A549 (cell line): ENCODE results near the gene CRYGN. TPM values are rescaled to one million over a fixed set of nuclear protein-coding genes. Genes with fewer than 3 reads are reported as not detected.
A peak's percentile ranks its signal among the peaks of the same experiment; 100 is the strongest.

Source experiments
- ATAC-seq, 2 experiments: fragments of 200-7000 bp in 1 of 2; fragments of >200 bp in 1 of 2; cut with Nextera tagmentation in 1 of 2; cut with Tn5 transposase in 1 of 2; 3 replicates each; pipeline versions ENCODE4 v1.8.0 to v1.9.1; 2018 to 2020; ENCODE audit warnings: mild to moderate bottlenecking in 1 of 2, moderate library complexity in 1 of 2
- CTCF ChIA-PET: fragments of 300-600 bp; sonication (Branson Sonifier 250); formaldehyde crosslinking; extraction: SDS; loops from one replicate; lab custom pipeline; 2021; ENCODE audit warnings: antibody characterized with exemption, inconsistent platforms; lab: Yijun Ruan, JAX
- POLR2A ChIA-PET: fragments of 350-600 bp; formaldehyde crosslinking; extraction: SDS; loops from one replicate; lab custom pipeline; 2021; ENCODE audit warnings: antibody characterized with exemption, inconsistent platforms; lab: Yijun Ruan, JAX
- DNase-seq, 2 experiments: peaks; one replicate each; pipeline versions ENCODE4 v3.0.0 to v3.0.0-alpha.2; 2011 to 2016; ENCODE audit warnings: low read depth in 1 of 2, low spot score in 1 of 2
- FAIRE-seq: peaks from 2 replicates; lab custom pipeline; 2011; peaks lifted over from hg19 to GRCh38; lab: Jason Lieb, UNC
- H3K27ac ChIP-seq, 2 experiments: fragments of >200 bp; sonication (Bioruptor Twin); formaldehyde crosslinking; 3 replicates each; pipeline ENCODE4 v1.5.1; 2016 to 2017
- H3K4me1 ChIP-seq: fragments of >200 bp; sonication (Bioruptor Twin); formaldehyde crosslinking; 3 replicates; pipeline ENCODE4 v1.6.1; 2016
- H3K4me2 ChIP-seq: fragments of >200 bp; sonication (Bioruptor Twin); formaldehyde crosslinking; 3 replicates; pipeline ENCODE4 v1.6.1; 2016
- H3K4me3 ChIP-seq: fragments of >200 bp; sonication (Bioruptor Twin); formaldehyde crosslinking; 3 replicates; pipeline ENCODE4 v1.5.1; 2016
- H3K9me3 ChIP-seq: fragments of >200 bp; sonication (Bioruptor Twin); formaldehyde crosslinking; 3 replicates; pipeline ENCODE4 v1.6.1; 2016
- EHF ChIP-seq: fragments of 250-450 bp; sonication (Bioruptor Pico); IDR thresholded peaks from 2 replicates; pipeline ENCODE4 v1.5.0; 2020; ENCODE audit warnings: mild to moderate bottlenecking
- EHMT2 ChIP-seq: fragments of 200-600 bp; sonication (generic); IDR thresholded peaks from 2 replicates; pipeline ENCODE4 v1.6.1; 2016; ENCODE audit warnings: antibody characterized with exemption, low read depth, mild to moderate bottlenecking, moderate library complexity
- ELK1 ChIP-seq: fragments of 150-350 bp; IDR thresholded peaks from 2 replicates; pipeline ENCODE4 v1.6.1; 2014; ENCODE audit warnings: low read depth, mild to moderate bottlenecking, low read length
- EP300 ChIP-seq, 2 experiments: fragments of >200 bp; sonication (Bioruptor Twin); formaldehyde crosslinking; IDR thresholded peaks; 2 replicates in 1 of 2; 3 replicates in 1 of 2; pipeline ENCODE4 v1.6.1; 2016 to 2017
- FOSB ChIP-seq: fragments of 250-450 bp; sonication (Bioruptor Pico); IDR thresholded peaks from 2 replicates; pipeline ENCODE4 v1.5.0; 2020; ENCODE audit warnings: mild to moderate bottlenecking, moderate library complexity
- HMGXB4 ChIP-seq: fragments of 250-450 bp; sonication (Bioruptor Pico); IDR thresholded peaks from 2 replicates; pipeline ENCODE4 v1.5.0; 2021; ENCODE audit warnings: mild to moderate bottlenecking, moderate library complexity, borderline replicate concordance
- HOXA7 ChIP-seq: fragments of 250-450 bp; sonication (Bioruptor Pico); IDR thresholded peaks from 2 replicates; pipeline ENCODE4 v1.5.0; 2020; ENCODE audit warnings: mild to moderate bottlenecking, moderate library complexity
- HOXB5 ChIP-seq: fragments of 250-450 bp; sonication (Bioruptor Pico); IDR thresholded peaks from 2 replicates; pipeline ENCODE4 v1.5.0; 2020; ENCODE audit warnings: mild to moderate bottlenecking, moderate library complexity
- JUNB ChIP-seq: fragments of >200 bp; sonication (Bioruptor Twin); formaldehyde crosslinking; IDR thresholded peaks from 2 replicates; pipeline ENCODE4 v1.6.1; 2016
- MYC ChIP-seq: IDR thresholded peaks from 2 replicates; pipeline ENCODE4 v1.6.1; 2012; ENCODE audit warnings: mild to moderate bottlenecking, inconsistent platforms, low read length, improper control_type of control experiment, borderline replicate concordance
- RARB ChIP-seq: fragments of 250-450 bp; sonication (Bioruptor Pico); IDR thresholded peaks from 2 replicates; pipeline ENCODE4 v1.8.0; 2021; ENCODE audit warnings: mild to moderate bottlenecking, moderate library complexity
- RNF2 ChIP-seq: fragments of 200-600 bp; sonication (generic); IDR thresholded peaks from 2 replicates; pipeline ENCODE4 v1.6.1; 2016; ENCODE audit warnings: low read depth, mild to moderate bottlenecking, antibody characterized with exemption, moderate library complexity, borderline replicate concordance
- SMC3 ChIP-seq: fragments of >200 bp; sonication (Bioruptor Twin); formaldehyde crosslinking; IDR thresholded peaks from 3 replicates; pipeline ENCODE4 v1.6.1; 2018; ENCODE audit warnings: inconsistent platforms
- ZC3H11A ChIP-seq: fragments of 450-650 bp; IDR thresholded peaks from 2 replicates; pipeline ENCODE4 v1.6.1; 2014; ENCODE audit warnings: antibody characterized with exemption, mild to moderate bottlenecking
- ZNF302 ChIP-seq: fragments of 250-450 bp; sonication (Bioruptor Pico); IDR thresholded peaks from 2 replicates; pipeline ENCODE4 v1.9.0; 2021; ENCODE audit warnings: inconsistent platforms, mild to moderate bottlenecking, moderate library complexity
- WGBS: methylation state at CpG from one replicate; pipeline ENCODE4 v1.1.6; 2017; ENCODE audit errors: missing lambda C conversion rate; 5-methylcytosine and 5-hydroxymethylcytosine counted together
- polyA plus RNA-seq, 4 experiments: library from polyadenylated mRNA; depleted of rRNA in 3 of 4; stranded (reverse); fragments of >200 nt; fragmentation: RNase III in 1 of 4; extraction: RNeasy Plus Mini Kit Qiagen cat#74134 plus additional on column Dnase treatment in 1 of 4; gene quantifications; 2 replicates in 3 of 4; 3 replicates in 1 of 4; pipeline ENCODE4 v1.2.3, GENCODE V29; 2011 to 2017
- TF ChIP-seq, protein P1 (sequence below): IDR thresholded peaks from 2 replicates; pipeline ENCODE4 v1.6.1; 2012
- TF ChIP-seq, protein P2 (sequence below): fragments of >200 bp; sonication (Bioruptor Twin); formaldehyde crosslinking; IDR thresholded peaks from 2 replicates; pipeline ENCODE4 v1.6.1; 2016

Gene CRYGN
- polyA plus RNA-seq, 2 of the 4 experiments (the other 2 are of a cell fraction), result not detected

DNA sequence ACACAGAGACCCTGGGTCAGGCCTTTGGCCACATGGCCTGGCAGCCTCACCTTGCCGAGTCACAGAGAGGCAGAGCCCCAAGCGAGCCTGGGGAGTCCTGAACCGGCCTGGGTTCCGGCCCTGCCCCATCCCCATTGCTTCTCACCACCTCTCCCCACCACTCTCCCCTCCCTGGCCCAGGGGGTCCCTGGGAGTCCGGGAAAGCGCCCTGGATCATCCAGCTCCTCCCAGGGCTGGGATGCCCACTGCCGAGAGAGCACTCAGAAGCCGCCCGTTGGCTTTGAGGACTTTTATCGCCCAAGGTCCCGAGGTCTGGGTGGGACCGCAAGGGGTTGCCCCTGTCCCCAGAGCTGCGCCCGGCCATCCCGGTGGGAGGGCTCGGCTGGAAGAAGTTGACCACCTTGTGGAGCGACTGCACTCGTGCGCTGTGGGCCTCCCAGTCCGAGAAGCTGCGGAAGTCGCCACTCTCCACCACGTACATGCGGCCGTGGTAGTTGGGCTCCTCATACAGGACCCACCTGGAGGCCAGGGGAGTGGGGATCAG, 8.1 kb downstream of the CRYGN start:
- CTCF ChIA-PET, result interaction anchor here (3.1 kb wide), 1 partner anchor 16 kb away, joined by 18 read pairs; no protein-coding TSS in a partner anchor
- no peak for FAIRE-seq
- H3K4me3 ChIP-seq, result no peak overlapping the region
- WGBS, result 90% methylated on average over 24 of the region's 25 CpGs
- H3K4me1 ChIP-seq, result peaks cover 34% of the 10 kb centered on the region
- peak overlapping the region in 1 of 2 experiments; percentile 26; a peak in 1 of 6 replicates for H3K27ac ChIP-seq
- H3K9me3 ChIP-seq, result no peaks in the 10 kb centered on the region
- TF ChIP-seq SMC3, result no peak
- no peak for TF ChIP-seq RNF2
- no peak for TF ChIP-seq JUNB
- TF ChIP-seq ELK1, result no peak
- TF ChIP-seq EHMT2, result no peak
- no peak for TF ChIP-seq HOXA7
- no peak for TF ChIP-seq HOXB5 (CRISPR knock-in tag)
- DNase-seq, result no peak
- H3K4me2 ChIP-seq, result no peak overlapping the region
- ATAC-seq, result no peak
- POLR2A ChIA-PET, result no interaction called here

DNA sequence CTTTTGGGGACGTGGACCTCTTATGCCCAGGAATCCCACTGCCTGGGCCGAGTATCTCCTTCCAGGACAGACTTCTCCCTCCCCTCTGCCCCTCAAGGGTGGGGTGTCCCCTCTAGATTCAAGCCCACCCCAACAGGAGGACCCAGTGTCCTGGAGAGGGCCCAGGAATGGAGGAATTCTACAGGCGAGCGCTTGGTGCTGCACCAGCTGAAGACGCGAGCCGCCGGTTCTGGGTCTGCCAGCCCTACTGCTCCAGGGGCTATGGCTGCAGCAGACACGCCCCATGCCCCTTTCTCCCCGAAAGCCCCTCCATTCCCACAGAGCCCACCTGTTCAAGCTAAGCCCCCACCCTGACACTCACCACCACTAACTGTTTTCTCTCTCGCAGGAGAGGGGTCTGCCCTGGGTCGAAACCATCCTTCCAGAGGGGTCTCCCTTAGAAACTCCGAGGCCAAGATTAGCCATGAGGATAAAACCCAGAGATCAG, 8.6 kb downstream of the CRYGN start:
- POLR2A ChIA-PET, result no interaction called here
- DNase-seq, result no peak
- H3K9me3 ChIP-seq, result no peaks in the 10 kb centered on the region
- TF ChIP-seq EHF (CRISPR knock-in tag) (no peak), ZC3H11A (no peak), FOSB (CRISPR knock-in tag) (no peak), RARB (no peak), EP300 (IDR thresholded peaks at IDR 0.05) (no peak), MYC (no peak), ZNF302 (CRISPR knock-in tag) (no peak), HOXB5 (CRISPR knock-in tag) (no peak), EHMT2 (no peak), HMGXB4 (CRISPR knock-in tag) (no peak), ELK1 (no peak)
- TF ChIP-seq, protein P1, sequence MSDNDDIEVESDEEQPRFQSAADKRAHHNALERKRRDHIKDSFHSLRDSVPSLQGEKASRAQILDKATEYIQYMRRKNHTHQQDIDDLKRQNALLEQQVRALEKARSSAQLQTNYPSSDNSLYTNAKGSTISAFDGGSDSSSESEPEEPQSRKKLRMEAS, result no peak
- TF ChIP-seq, protein P2, sequence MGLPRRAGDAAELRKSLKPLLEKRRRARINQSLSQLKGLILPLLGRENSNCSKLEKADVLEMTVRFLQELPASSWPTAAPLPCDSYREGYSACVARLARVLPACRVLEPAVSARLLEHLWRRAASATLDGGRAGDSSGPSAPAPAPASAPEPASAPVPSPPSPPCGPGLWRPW, result no peak
- H3K4me2 ChIP-seq, result no peak overlapping the region
- no peak overlapping the region for H3K4me3 ChIP-seq
- peaks cover 39% of the 10 kb centered on the region for H3K4me1 ChIP-seq
- FAIRE-seq, result no peak
- no peak for ATAC-seq
- CTCF ChIA-PET, result interaction anchor here (1.6 to 3.1 kb wide), 2 partner anchors 17 to 63 kb away, joined by 6 to 18 read pairs; no protein-coding TSS in a partner anchor
- 90% methylated on average over 10 of the region's 13 CpGs for WGBS
- H3K27ac ChIP-seq, result peak overlapping the region in 1 of 2 experiments; percentile 85; a peak in 2 of 6 replicates
